ENCODE data around the gene HCRTR1. TPM values are rescaled to one million over a fixed set of nuclear protein-coding genes. Genes with fewer than 3 reads are reported as not detected.

The HCRTR1 gene
- total RNA-seq, 3 donors from 2014 or later, result not detected

- Histone ChIP-seq H3K36me3 (ENCODE audit: low read depth) (no peaks in the 10 kb centered on the region), H3K4me3 (no peak overlapping the region), H3K9me3 (no peaks in the 10 kb centered on the region), H3K4me1 (ENCODE audit: low read depth) (no peaks in the 10 kb centered on the region)
- no peak for ATAC-seq
- TF ChIP-seq CTCF (IDR thresholded peaks at IDR 0.05), result no peak
- no peak for DNase-seq
- intact Hi-C loops (cut with DNase I, micrococcal nuclease), result no loop called here
Measured at GRCh38 chr1:31602081-31602480, 15.4 kb upstream of the HCRTR1 start.

- peak; percentile 36 for ATAC-seq
- no peak for TF ChIP-seq CTCF (IDR thresholded peaks at IDR 0.05)
- intact Hi-C loops (cut with DNase I, micrococcal nuclease), result no loop called here
- Histone ChIP-seq H3K4me1 (ENCODE audit: low read depth) (no peaks in the 10 kb centered on the region), H3K9me3 (no peaks in the 10 kb centered on the region), H3K4me3 (no peak overlapping the region), H3K36me3 (ENCODE audit: low read depth) (no peaks in the 10 kb centered on the region)
- no peak for DNase-seq
Measured at GRCh38 chr1:31605908-31606427, 11.5 kb upstream of the HCRTR1 start.

GRCh38 chr1:31607360-31607759, 10.1 kb upstream of the HCRTR1 start:
- no peaks in the 10 kb centered on the region for H3K4me1 ChIP-seq (ENCODE audit: low read depth)
- no peaks in the 10 kb centered on the region for H3K36me3 ChIP-seq (ENCODE audit: low read depth)
- ATAC-seq (no peak), DNase-seq (no peak)
- no peaks in the 10 kb centered on the region for H3K9me3 ChIP-seq
- intact Hi-C loops (cut with DNase I, micrococcal nuclease), result no loop called here
- no peak for TF ChIP-seq CTCF (IDR thresholded peaks at IDR 0.05)
- no peak overlapping the region for H3K4me3 ChIP-seq

- Histone ChIP-seq H3K4me3 (no peak overlapping the region), H3K36me3 (ENCODE audit: low read depth) (no peaks in the 10 kb centered on the region), H3K9me3 (no peaks in the 10 kb centered on the region), H3K4me1 (ENCODE audit: low read depth) (no peaks in the 10 kb centered on the region)
- ATAC-seq, result no peak
- no peak for DNase-seq
- intact Hi-C loops (cut with DNase I, micrococcal nuclease), result no loop called here
- no peak for TF ChIP-seq CTCF (IDR thresholded peaks at IDR 0.05)
Measured at GRCh38 chr1:31609514-31610118, 7.9 kb upstream of the HCRTR1 start.

GRCh38 chr1:31614414-31615005, 3.0 kb upstream of the HCRTR1 start:
- H3K36me3 ChIP-seq (ENCODE audit: low read depth), result no peaks in the 10 kb centered on the region
- no peak for ATAC-seq
- DNase-seq, result no peak

More at GRCh38 chr1:31614414-31615005, 3.0 kb upstream of the HCRTR1 start:
- peaks cover 6% of the 10 kb centered on the region for H3K4me1 ChIP-seq (ENCODE audit: low read depth)
- intact Hi-C loops (cut with DNase I, micrococcal nuclease), result no loop called here
- no peaks in the 10 kb centered on the region for H3K9me3 ChIP-seq
- no peak overlapping the region for H3K4me3 ChIP-seq
- no peak for TF ChIP-seq CTCF (IDR thresholded peaks at IDR 0.05)
